ENCODE measurements around the gene HTT. TPM values are rescaled to one million over a fixed set of nuclear protein-coding genes. Genes with fewer than 3 reads are reported as not detected.

Gene HTT
- total and polyA plus RNA-seq, 10 of the 15 experiments (the other 5 are each of a cell fraction or from before 2014, with no cell fraction given): 3.3 to 113 (median 43.3) TPM

- Histone ChIP-seq H3K79me2 (ENCODE audit: control insufficient read depth, insufficient read depth, low read length) (no peaks in the 10 kb centered on the region), H2AFZ (ENCODE audit: control insufficient read depth, low read depth, low read length) (no peak overlapping the region), H3K4me2 (ENCODE audit: control insufficient read depth, insufficient read depth) (no peak overlapping the region), H3K36me3 (ENCODE audit: control insufficient read depth in 2 of 2, insufficient read depth in 2 of 2, low read length in 1 of 2) (no peaks in the 10 kb centered on the region), H3K4me1 (ENCODE audit: control insufficient read depth, insufficient read depth, low read length) (no peaks in the 10 kb centered on the region; the same call in 1 of the 2 replicates), H3K9ac (ENCODE audit: control insufficient read depth, insufficient read depth, low read length) (no peak overlapping the region), H4K20me1 (ENCODE audit: control insufficient read depth, insufficient read depth) (no peaks in the 10 kb centered on the region), H3K9me3 (replicated peaks; ENCODE audit: control insufficient read depth, insufficient read depth, low read length) (no peaks in the 10 kb centered on the region), H3K4me3 (no peak overlapping the region), H3K27ac (ENCODE audit: control insufficient read depth, insufficient read depth) (no peak overlapping the region), H3K27me3 (replicated peaks in 1 of 2; ENCODE audit: control insufficient read depth in 2 of 2, insufficient read depth in 2 of 2, low read length in 1 of 2) (peaks cover 0 to 3% of the 10 kb centered on the region in 2 experiments; a peak in 1 of 4 replicates)
- ATAC-seq (no peak), FAIRE-seq (no peak), DNase-seq (ENCODE audit: low read depth, low spot score) (no peak)
- ChIA-PET POLR2A (no interaction called here), SMC1A (ENCODE audit: uncharacterized antibody, unreplicated experiment) (no interaction called here), CTCF (no interaction called here), RAD21 (ENCODE audit: unreplicated experiment) (no interaction called here)
- BruUV-seq (replicated peaks): no TSS peak
- TF ChIP-seq FOS (IDR thresholded peaks at IDR 0.05; ENCODE audit: borderline replicate concordance, extremely low read depth, insufficient read length) (no peak), CBX3 (IDR thresholded peaks at IDR 0.05; ENCODE audit: borderline replicate concordance, low read depth) (no peak), SPI1 (IDR thresholded peaks at IDR 0.05; ENCODE audit: borderline replicate concordance, insufficient read depth, low read depth, low read length) (no peak), EED (IDR thresholded peaks at IDR 0.05; ENCODE audit: low read depth) (no peak), TBL1XR1 (IDR thresholded peaks at IDR 0.05; ENCODE audit: low read depth, low read length) (no peak)
- intact Hi-C loops (cut with micrococcal nuclease; ENCODE audit: unreplicated experiment) (no loop called here), in situ Hi-C loops (cut with MboI) (no loop called here)
- WGBS (ENCODE audit: insufficient coverage, insufficient replicate concordance, low lambda C conversion rate, missing lambda C conversion rate): 71% methylated on average over 9 of the region's 9 CpGs
Observed at GRCh38 chr4:3029464-3029863, 45.0 kb upstream of the HTT start.

GRCh38 chr4:3030566-3031356 is 43.7 kb upstream of the HTT start:
- in situ Hi-C loops (cut with MboI) (loop anchor here (10.0 kb wide), 1 partner anchor 56 kb away; no protein-coding TSS in a partner anchor), intact Hi-C loops (cut with micrococcal nuclease; ENCODE audit: unreplicated experiment) (no loop called here)
- no peak overlapping the region for H2AFZ ChIP-seq (ENCODE audit: control insufficient read depth, low read depth, low read length)
- no peak for ATAC-seq
- WGBS (ENCODE audit: insufficient coverage, insufficient replicate concordance, low lambda C conversion rate, missing lambda C conversion rate): 69% methylated on average over 18 of the region's 18 CpGs
- H3K4me2 ChIP-seq (ENCODE audit: control insufficient read depth, insufficient read depth): no peak overlapping the region
- H3K79me2 ChIP-seq (ENCODE audit: control insufficient read depth, insufficient read depth, low read length): no peaks in the 10 kb centered on the region
- no peak for FAIRE-seq
- H3K4me1 ChIP-seq (ENCODE audit: control insufficient read depth, insufficient read depth, low read length): no peaks in the 10 kb centered on the region; the same call in 1 of the 2 replicates
- CTCF ChIA-PET: no interaction called here
- SMC1A ChIA-PET (ENCODE audit: uncharacterized antibody, unreplicated experiment): no interaction called here
- no peak overlapping the region for H3K4me3 ChIP-seq
- RAD21 ChIA-PET (ENCODE audit: unreplicated experiment): no interaction called here
- H3K36me3 ChIP-seq (ENCODE audit: control insufficient read depth in 2 of 2, insufficient read depth in 2 of 2, low read length in 1 of 2): no peaks in the 10 kb centered on the region
- no peaks in the 10 kb centered on the region for H4K20me1 ChIP-seq (ENCODE audit: control insufficient read depth, insufficient read depth)
- no peak overlapping the region for H3K27ac ChIP-seq (ENCODE audit: control insufficient read depth, insufficient read depth)
- BruUV-seq (replicated peaks): no TSS peak
- DNase-seq (ENCODE audit: low read depth, low spot score): no peak
- peaks cover 0 to 3% of the 10 kb centered on the region in 2 experiments; a peak in 1 of 4 replicates for H3K27me3 ChIP-seq (replicated peaks in 1 of 2; ENCODE audit: control insufficient read depth in 2 of 2, insufficient read depth in 2 of 2, low read length in 1 of 2)
- H3K9me3 ChIP-seq (replicated peaks; ENCODE audit: control insufficient read depth, insufficient read depth, low read length): no peaks in the 10 kb centered on the region
- H3K9ac ChIP-seq (ENCODE audit: control insufficient read depth, insufficient read depth, low read length): no peak overlapping the region
- POLR2A ChIA-PET: no interaction called here
- TF ChIP-seq CBX5 (IDR thresholded peaks at IDR 0.05; ENCODE audit: low read depth): no peak
- TF ChIP-seq ZNF384 (IDR thresholded peaks at IDR 0.05; ENCODE audit: borderline replicate concordance, low read depth, low read length): no peak
- TF ChIP-seq CUX1 (IDR thresholded peaks at IDR 0.05; ENCODE audit: insufficient replicate concordance, low read depth, low read length): no peak
- TF ChIP-seq POLR2A (IDR thresholded peaks at IDR 0.05; ENCODE audit: low read depth, low read length): no peak

Data from GM12878 (cell line).